GM19240 (cell line): ENCODE results near the gene MIPOL1.
"Not testable (repeated sequence)": the region's sequence is repeated elsewhere in the genome, so short reads cannot be mapped to it uniquely, and the experiment has no call there.

Source experiments
- DNase-seq: peaks from one replicate; pipeline ENCODE4 v3.0.0; 2011; ENCODE audit warnings: low spot score; ENCODE audit not compliant: insufficient read length

The MIPOL1 gene

GRCh38 chr14:37197421-37198272 lies at the start of gene MIPOL1:
TSS of gene MIPOL1 (plus strand) at chr14:37197937. CDS start at chr14:37247889, 49,952 bp downstream.
- DNase-seq, result no peak

GRCh38 chr14:37150414-37150813 lies 47.3 kb upstream of the MIPOL1 start:
- no peak for DNase-seq

- no peak for DNase-seq
Observed at GRCh38 chr14:37153005-37153404, 44.7 kb upstream of the MIPOL1 start.

GRCh38 chr14:37153483-37153882 lies 44.3 kb upstream of the MIPOL1 start:
- DNase-seq, result no peak

GRCh38 chr14:37157987-37158386 lies 39.8 kb upstream of the MIPOL1 start:
- no peak for DNase-seq

- DNase-seq, result not testable (repeated sequence)
Observed at GRCh38 chr14:37162307-37162706, 35.4 kb upstream of the MIPOL1 start.

GRCh38 chr14:37165794-37166193 lies 31.9 kb upstream of the MIPOL1 start:
- no peak for DNase-seq

- no peak for DNase-seq
Observed at GRCh38 chr14:37167151-37168047, 30.3 kb upstream of the MIPOL1 start.

GRCh38 chr14:37168721-37169120 lies 29.0 kb upstream of the MIPOL1 start:
- no peak for DNase-seq

GRCh38 chr14:37170237-37170636 lies 27.5 kb upstream of the MIPOL1 start:
- DNase-seq, result no peak

- DNase-seq, result no peak
Observed at GRCh38 chr14:37170993-37171392, 26.7 kb upstream of the MIPOL1 start.

GRCh38 chr14:37171678-37172023 lies 26.1 kb upstream of the MIPOL1 start:
- no peak for DNase-seq

GRCh38 chr14:37172024-37172869 lies 25.5 kb upstream of the MIPOL1 start, which contains the start of gene SLC25A21:
TSS of gene SLC25A21 (minus strand) at chr14:37172606.
- DNase-seq, result no peak

GRCh38 chr14:37172936-37173614 lies 24.7 kb upstream of the MIPOL1 start:
- no peak for DNase-seq

GRCh38 chr14:37179896-37180502 lies 17.7 kb upstream of the MIPOL1 start:
- DNase-seq, result no peak

- DNase-seq, result not testable (repeated sequence)
Observed at GRCh38 chr14:37180886-37181285, 16.9 kb upstream of the MIPOL1 start.

- no peak for DNase-seq
Observed at GRCh38 chr14:37181441-37181840, 16.3 kb upstream of the MIPOL1 start.

- DNase-seq, result not testable (repeated sequence)
Observed at GRCh38 chr14:37184520-37184919, 13.2 kb upstream of the MIPOL1 start.

GRCh38 chr14:37185670-37186069 lies 12.1 kb upstream of the MIPOL1 start:
- no peak for DNase-seq

GRCh38 chr14:37186865-37187264 lies 10.9 kb upstream of the MIPOL1 start:
- DNase-seq, result no peak
